H1 (cell line): ENCODE measurements around the gene TEX36. TPM values are rescaled to one million over a fixed set of nuclear protein-coding genes. Genes with fewer than 3 reads are reported as not detected.

Experiments
- E2F6 ChIP-seq: IDR thresholded peaks from 2 replicates; pipeline ENCODE4 v1.6.1; 2012; ENCODE audit warnings: inconsistent platforms
- polyA plus RNA-seq, 7 experiments: library from polyadenylated mRNA; depleted of rRNA in 3 of 7; stranded (reverse) in 5 of 7; unstranded in 2 of 7; fragments of >200 nt in 5 of 7; fragments of 200-250 nt in 2 of 7; gene quantifications; 1 replicate in 5 of 7; 2 replicates in 1 of 7; 4 replicates in 1 of 7; pipeline versions ENCODE4 v1.2.1 to v1.2.3, GENCODE V29; 2011 to 2013; ENCODE audit warnings: missing spikeins in 2 of 7, mixed read lengths in 2 of 7
- total RNA-seq: library from RNA; stranded (reverse); fragmentation: NEBNext Ultra II Directional; extraction: Animal tissue kit (Norgen Biotek cat#: 25700); gene quantifications from 2 replicates; pipeline ENCODE4 v1.2.1, GENCODE V29; 2021

The TEX36 gene
- total and polyA plus RNA-seq, 2 of the 8 experiments (the other 6 are each of a cell fraction or from before 2014, with no cell fraction given), result not detected

- TF ChIP-seq E2F6, result no peak
Measured at GRCh38 chr10:125661941-125662515, 20.9 kb downstream of the TEX36 start (continued).
